Hepatocyte (in vitro differentiated cells): ENCODE measurements around the gene SCNN1G. TPM values are rescaled to one million over a fixed set of nuclear protein-coding genes. Genes with fewer than 3 reads are reported as not detected.

Source experiments
- DNase-seq: peaks from one replicate; pipeline ENCODE4 v3.0.0-alpha.2; 2016; ENCODE audit warnings: low spot score
- H2AFZ ChIP-seq: fragments of 200-600 bp; sonication (generic); 2 replicates; pipeline ENCODE4 v1.6.0; 2016; ENCODE audit warnings: antibody characterized with exemption, mild to moderate bottlenecking
- H3K27ac ChIP-seq: fragments of 200-600 bp; sonication (generic); 2 replicates; pipeline ENCODE4 v1.5.1; 2016; ENCODE audit warnings: mild to moderate bottlenecking
- H3K27me3 ChIP-seq: fragments of 200-600 bp; sonication (generic); 2 replicates; pipeline ENCODE4 v1.6.1; 2016
- H3K36me3 ChIP-seq: fragments of 200-600 bp; sonication (generic); replicated peaks from 2 replicates; pipeline ENCODE4 v1.5.1; 2016; ENCODE audit warnings: low read depth; ENCODE audit not compliant: insufficient read depth
- H3K4me1 ChIP-seq: fragments of 200-600 bp; sonication (generic); 2 replicates; pipeline ENCODE4 v1.5.1; 2016; ENCODE audit warnings: mild to moderate bottlenecking, moderate library complexity; ENCODE audit not compliant: insufficient read depth
- H3K4me2 ChIP-seq: fragments of 200-600 bp; sonication (generic); 2 replicates; pipeline ENCODE4 v1.6.0; 2016
- H3K4me3 ChIP-seq: fragments of 200-600 bp; sonication (generic); 2 replicates; pipeline ENCODE4 v1.5.1; 2016; ENCODE audit warnings: mild to moderate bottlenecking
- H3K79me2 ChIP-seq: fragments of 200-600 bp; sonication (generic); 2 replicates; pipeline ENCODE4 v1.6.0; 2017; ENCODE audit warnings: mild to moderate bottlenecking
- H3K9me2 ChIP-seq: fragments of 200-600 bp; sonication (generic); replicated peaks from 2 replicates; pipeline ENCODE4 v1.6.0; 2017; ENCODE audit warnings: mild to moderate bottlenecking; ENCODE audit not compliant: insufficient read depth
- H3K9me3 ChIP-seq: fragments of 200-600 bp; sonication (generic); 2 replicates; pipeline ENCODE4 v1.5.1; 2016; ENCODE audit warnings: low read depth, mild to moderate bottlenecking
- H4K20me1 ChIP-seq: fragments of 200-600 bp; sonication (generic); 2 replicates; pipeline ENCODE4 v1.6.0; 2016; ENCODE audit warnings: mild to moderate bottlenecking; ENCODE audit not compliant: insufficient read depth, poor library complexity, severe bottlenecking
- EZH2 ChIP-seq: fragments of 200-600 bp; sonication (generic); IDR thresholded peaks from 2 replicates; pipeline ENCODE4 v1.6.1; 2016; ENCODE audit warnings: antibody characterized with exemption, mild to moderate bottlenecking, borderline replicate concordance
- EZH2phosphoT487 ChIP-seq: fragments of 200-600 bp; sonication (generic); IDR thresholded peaks from one replicate; pipeline ENCODE4 v1.6.1; 2018; ENCODE audit warnings: antibody characterized with exemption, mild to moderate bottlenecking, low read depth, moderate library complexity; ENCODE audit not compliant: unreplicated experiment, severe bottlenecking
- WGBS: methylation state at CpG from one replicate; pipeline ENCODE4 v1.1.6; 2016; ENCODE audit warnings: low lambda C conversion rate; ENCODE audit errors: missing lambda C conversion rate; 5-methylcytosine and 5-hydroxymethylcytosine counted together
- polyA plus RNA-seq: library from polyadenylated mRNA; unstranded; fragments of >200 nt; fragmentation: Nextera tagmentation; extraction: Ambion mirVana; gene quantifications from 2 replicates; pipeline ENCODE4 v1.2.1, GENCODE V29; 2016
- total RNA-seq: library from RNA; depleted of rRNA; stranded (reverse); fragments of >200 nt; gene quantifications from 2 replicates; pipeline ENCODE4 v1.2.3, GENCODE V29; 2014
- TF ChIP-seq, protein P1 (sequence below): fragments of 200-600 bp; sonication (generic); IDR thresholded peaks from 2 replicates; pipeline ENCODE4 v1.5.1; 2016; ENCODE audit warnings: antibody characterized with exemption, mild to moderate bottlenecking; ENCODE audit not compliant: poor library complexity

The SCNN1G gene
- total and polyA plus RNA-seq, 2 experiments from 2014 or later: 0.23 to 0.69 TPM

DNA sequence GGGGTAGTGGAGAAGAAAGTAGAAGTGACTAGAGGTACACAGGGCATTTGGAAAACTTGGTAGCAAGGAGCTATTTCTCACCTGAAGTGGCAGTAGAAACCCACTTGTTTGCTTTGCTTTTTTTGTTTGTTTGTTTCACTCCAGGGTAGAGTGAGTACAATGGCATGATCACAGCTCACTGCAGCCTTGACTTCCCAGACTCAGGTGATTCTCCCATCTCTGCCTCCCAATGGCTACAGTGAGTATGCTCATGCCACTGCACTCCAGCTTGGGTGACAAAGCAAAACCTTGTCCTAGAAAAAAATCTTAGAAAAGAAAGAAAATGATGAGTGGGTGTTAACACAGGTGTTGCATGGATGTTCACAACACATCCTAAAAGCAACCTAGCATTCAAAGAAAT lies 40.4 kb downstream of the SCNN1G start:
- H3K9me2 ChIP-seq: no peaks in the 10 kb centered on the region
- no peaks in the 10 kb centered on the region for H3K9me3 ChIP-seq
- H2AFZ ChIP-seq: no peak overlapping the region
- H4K20me1 ChIP-seq: no peaks in the 10 kb centered on the region
- TF ChIP-seq, protein P1, sequence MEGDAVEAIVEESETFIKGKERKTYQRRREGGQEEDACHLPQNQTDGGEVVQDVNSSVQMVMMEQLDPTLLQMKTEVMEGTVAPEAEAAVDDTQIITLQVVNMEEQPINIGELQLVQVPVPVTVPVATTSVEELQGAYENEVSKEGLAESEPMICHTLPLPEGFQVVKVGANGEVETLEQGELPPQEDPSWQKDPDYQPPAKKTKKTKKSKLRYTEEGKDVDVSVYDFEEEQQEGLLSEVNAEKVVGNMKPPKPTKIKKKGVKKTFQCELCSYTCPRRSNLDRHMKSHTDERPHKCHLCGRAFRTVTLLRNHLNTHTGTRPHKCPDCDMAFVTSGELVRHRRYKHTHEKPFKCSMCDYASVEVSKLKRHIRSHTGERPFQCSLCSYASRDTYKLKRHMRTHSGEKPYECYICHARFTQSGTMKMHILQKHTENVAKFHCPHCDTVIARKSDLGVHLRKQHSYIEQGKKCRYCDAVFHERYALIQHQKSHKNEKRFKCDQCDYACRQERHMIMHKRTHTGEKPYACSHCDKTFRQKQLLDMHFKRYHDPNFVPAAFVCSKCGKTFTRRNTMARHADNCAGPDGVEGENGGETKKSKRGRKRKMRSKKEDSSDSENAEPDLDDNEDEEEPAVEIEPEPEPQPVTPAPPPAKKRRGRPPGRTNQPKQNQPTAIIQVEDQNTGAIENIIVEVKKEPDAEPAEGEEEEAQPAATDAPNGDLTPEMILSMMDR: no peak
- TF ChIP-seq EZH2: no peak
- TF ChIP-seq EZH2phosphoT487: no peak
- H3K4me3 ChIP-seq: no peak overlapping the region
- no peak overlapping the region for H3K4me2 ChIP-seq
- DNase-seq: no peak
- H3K27me3 ChIP-seq: peaks cover 9% of the 10 kb centered on the region
- H3K4me1 ChIP-seq: no peaks in the 10 kb centered on the region
- H3K36me3 ChIP-seq: no peaks in the 10 kb centered on the region
- H3K79me2 ChIP-seq: no peaks in the 10 kb centered on the region
- no peak overlapping the region for H3K27ac ChIP-seq

DNA sequence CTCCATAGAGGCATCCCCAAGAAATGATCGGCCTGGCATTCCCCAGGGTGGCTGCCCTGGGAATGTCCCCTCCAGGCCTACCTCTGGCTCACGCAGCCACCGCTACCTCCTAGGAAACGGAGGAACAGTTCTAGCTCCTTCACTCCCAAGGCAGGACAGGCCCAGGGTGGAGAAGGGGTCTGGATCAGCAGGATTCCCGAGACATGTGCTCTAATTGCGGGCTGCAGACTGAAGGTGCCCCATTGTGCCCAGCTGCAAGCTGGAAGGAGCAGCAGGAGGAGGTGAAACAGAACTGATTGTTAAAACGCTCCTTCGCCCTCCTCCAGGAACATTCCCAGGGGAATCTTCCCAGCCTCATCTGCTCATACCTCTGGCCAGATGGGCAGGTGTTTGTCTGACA lies 40.8 kb downstream of the SCNN1G start:
- TF ChIP-seq EZH2 (no peak), EZH2phosphoT487 (no peak)
- TF ChIP-seq, protein P1: no peak
- no peaks in the 10 kb centered on the region for H3K79me2 ChIP-seq
- no peak for DNase-seq
- H3K27ac ChIP-seq: no peak overlapping the region
- H3K36me3 ChIP-seq: no peaks in the 10 kb centered on the region
- no peak overlapping the region for H2AFZ ChIP-seq
- no peaks in the 10 kb centered on the region for H3K4me1 ChIP-seq
- 75% methylated on average over 8 of the region's 8 CpGs for WGBS
- H3K4me2 ChIP-seq: no peak overlapping the region
- H3K9me2 ChIP-seq: no peaks in the 10 kb centered on the region
- no peaks in the 10 kb centered on the region for H4K20me1 ChIP-seq
- peaks cover 9% of the 10 kb centered on the region for H3K27me3 ChIP-seq
- no peaks in the 10 kb centered on the region for H3K9me3 ChIP-seq
- H3K4me3 ChIP-seq: no peak overlapping the region

DNA sequence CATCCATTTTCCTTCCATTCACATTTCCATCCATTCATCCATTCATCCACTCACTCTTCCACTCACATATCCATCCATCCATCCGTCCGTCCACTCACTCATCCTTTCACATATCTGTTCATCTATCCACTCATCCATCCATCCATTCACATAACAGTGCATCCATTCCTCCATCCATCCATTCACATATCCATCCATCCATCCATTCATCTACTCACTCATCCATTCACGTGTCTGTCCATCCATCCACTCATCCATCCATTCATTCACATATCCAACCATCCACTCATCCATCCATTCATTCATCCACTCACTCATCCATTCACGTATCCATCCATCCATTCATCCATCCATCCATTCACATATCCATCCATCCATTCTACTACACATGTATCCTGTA lies 42.6 kb downstream of the SCNN1G start:
- Histone ChIP-seq H3K79me2 (no peaks in the 10 kb centered on the region), H4K20me1 (no peaks in the 10 kb centered on the region), H3K9me2 (no peaks in the 10 kb centered on the region), H3K4me1 (no peaks in the 10 kb centered on the region), H3K4me2 (no peak overlapping the region), H3K9me3 (no peaks in the 10 kb centered on the region), H3K27me3 (peaks cover 4% of the 10 kb centered on the region), H3K36me3 (no peaks in the 10 kb centered on the region), H3K4me3 (no peak overlapping the region), H2AFZ (no peak overlapping the region), H3K27ac (no peak overlapping the region)
- DNase-seq: no peak
- 85% methylated on average over 4 of the region's 4 CpGs for WGBS
- TF ChIP-seq EZH2 (no peak), EZH2phosphoT487 (no peak)
- TF ChIP-seq, protein P1: no peak

DNA sequence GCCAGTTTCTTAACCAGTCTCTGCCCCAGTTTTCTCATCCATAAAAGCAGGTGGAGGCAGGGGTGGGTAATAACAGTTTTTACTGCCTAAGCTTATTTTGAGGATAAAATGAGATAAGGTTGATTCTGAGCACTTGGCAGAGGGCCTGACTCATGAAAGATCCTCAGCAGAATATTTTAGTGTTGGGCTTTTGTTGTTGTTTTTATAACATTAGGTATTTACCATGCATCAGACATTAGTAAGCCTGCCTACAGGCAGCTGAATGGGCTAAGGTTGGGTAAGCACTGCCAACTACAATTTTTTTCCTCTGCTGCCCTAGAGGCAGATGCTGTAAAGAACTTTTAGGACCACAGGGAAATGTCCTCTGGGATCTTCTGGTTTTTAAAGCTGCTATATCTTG lies 43.1 kb downstream of the SCNN1G start:
- TF ChIP-seq EZH2phosphoT487 (no peak), EZH2 (no peak)
- TF ChIP-seq, protein P1: no peak

More for the DNA sequence above, 43.1 kb downstream of the SCNN1G start:
- H3K27me3 ChIP-seq: peaks cover 3% of the 10 kb centered on the region
- H3K27ac ChIP-seq: no peak overlapping the region
- H4K20me1 ChIP-seq: no peaks in the 10 kb centered on the region
- no peaks in the 10 kb centered on the region for H3K9me3 ChIP-seq
- no peak overlapping the region for H3K4me3 ChIP-seq
- H3K4me1 ChIP-seq: no peaks in the 10 kb centered on the region
- H3K79me2 ChIP-seq: no peaks in the 10 kb centered on the region
- no peaks in the 10 kb centered on the region for H3K9me2 ChIP-seq
- H2AFZ ChIP-seq: no peak overlapping the region
- no peak for DNase-seq
- no peaks in the 10 kb centered on the region for H3K36me3 ChIP-seq
- no peak overlapping the region for H3K4me2 ChIP-seq
